HL-60 (cell line): ENCODE measurements around the gene RAP1B.

Experiments
- POLR2AphosphoS5 ChIP-seq: IDR thresholded peaks from 2 replicates; pipeline ENCODE4 v1.6.1; 2012; ENCODE audit warnings: low read depth
- SPI1 ChIP-seq: IDR thresholded peaks from 2 replicates; pipeline ENCODE4 v1.6.1; 2012; ENCODE audit warnings: low read depth, mild to moderate bottlenecking, borderline replicate concordance
- TF ChIP-seq, protein P1 (sequence below): IDR thresholded peaks from one replicate; pipeline ENCODE4 v1.5.1; 2011; ENCODE audit warnings: low read length, control low read depth, inconsistent platforms; ENCODE audit not compliant: insufficient read depth
- TF ChIP-seq, protein P2 (sequence below): IDR thresholded peaks from 2 replicates; pipeline ENCODE4 v1.6.1; 2012; ENCODE audit warnings: low read depth; ENCODE audit not compliant: insufficient replicate concordance

- TF ChIP-seq, protein P1, sequence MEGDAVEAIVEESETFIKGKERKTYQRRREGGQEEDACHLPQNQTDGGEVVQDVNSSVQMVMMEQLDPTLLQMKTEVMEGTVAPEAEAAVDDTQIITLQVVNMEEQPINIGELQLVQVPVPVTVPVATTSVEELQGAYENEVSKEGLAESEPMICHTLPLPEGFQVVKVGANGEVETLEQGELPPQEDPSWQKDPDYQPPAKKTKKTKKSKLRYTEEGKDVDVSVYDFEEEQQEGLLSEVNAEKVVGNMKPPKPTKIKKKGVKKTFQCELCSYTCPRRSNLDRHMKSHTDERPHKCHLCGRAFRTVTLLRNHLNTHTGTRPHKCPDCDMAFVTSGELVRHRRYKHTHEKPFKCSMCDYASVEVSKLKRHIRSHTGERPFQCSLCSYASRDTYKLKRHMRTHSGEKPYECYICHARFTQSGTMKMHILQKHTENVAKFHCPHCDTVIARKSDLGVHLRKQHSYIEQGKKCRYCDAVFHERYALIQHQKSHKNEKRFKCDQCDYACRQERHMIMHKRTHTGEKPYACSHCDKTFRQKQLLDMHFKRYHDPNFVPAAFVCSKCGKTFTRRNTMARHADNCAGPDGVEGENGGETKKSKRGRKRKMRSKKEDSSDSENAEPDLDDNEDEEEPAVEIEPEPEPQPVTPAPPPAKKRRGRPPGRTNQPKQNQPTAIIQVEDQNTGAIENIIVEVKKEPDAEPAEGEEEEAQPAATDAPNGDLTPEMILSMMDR = no peak
- no peak for TF ChIP-seq POLR2AphosphoS5
- TF ChIP-seq, protein P2, sequence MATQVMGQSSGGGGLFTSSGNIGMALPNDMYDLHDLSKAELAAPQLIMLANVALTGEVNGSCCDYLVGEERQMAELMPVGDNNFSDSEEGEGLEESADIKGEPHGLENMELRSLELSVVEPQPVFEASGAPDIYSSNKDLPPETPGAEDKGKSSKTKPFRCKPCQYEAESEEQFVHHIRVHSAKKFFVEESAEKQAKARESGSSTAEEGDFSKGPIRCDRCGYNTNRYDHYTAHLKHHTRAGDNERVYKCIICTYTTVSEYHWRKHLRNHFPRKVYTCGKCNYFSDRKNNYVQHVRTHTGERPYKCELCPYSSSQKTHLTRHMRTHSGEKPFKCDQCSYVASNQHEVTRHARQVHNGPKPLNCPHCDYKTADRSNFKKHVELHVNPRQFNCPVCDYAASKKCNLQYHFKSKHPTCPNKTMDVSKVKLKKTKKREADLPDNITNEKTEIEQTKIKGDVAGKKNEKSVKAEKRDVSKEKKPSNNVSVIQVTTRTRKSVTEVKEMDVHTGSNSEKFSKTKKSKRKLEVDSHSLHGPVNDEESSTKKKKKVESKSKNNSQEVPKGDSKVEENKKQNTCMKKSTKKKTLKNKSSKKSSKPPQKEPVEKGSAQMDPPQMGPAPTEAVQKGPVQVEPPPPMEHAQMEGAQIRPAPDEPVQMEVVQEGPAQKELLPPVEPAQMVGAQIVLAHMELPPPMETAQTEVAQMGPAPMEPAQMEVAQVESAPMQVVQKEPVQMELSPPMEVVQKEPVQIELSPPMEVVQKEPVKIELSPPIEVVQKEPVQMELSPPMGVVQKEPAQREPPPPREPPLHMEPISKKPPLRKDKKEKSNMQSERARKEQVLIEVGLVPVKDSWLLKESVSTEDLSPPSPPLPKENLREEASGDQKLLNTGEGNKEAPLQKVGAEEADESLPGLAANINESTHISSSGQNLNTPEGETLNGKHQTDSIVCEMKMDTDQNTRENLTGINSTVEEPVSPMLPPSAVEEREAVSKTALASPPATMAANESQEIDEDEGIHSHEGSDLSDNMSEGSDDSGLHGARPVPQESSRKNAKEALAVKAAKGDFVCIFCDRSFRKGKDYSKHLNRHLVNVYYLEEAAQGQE = no peak
- no peak for TF ChIP-seq SPI1
Observed at GRCh38 chr12:68630050-68630449, 19.4 kb downstream of the RAP1B start.
